HG03378 (cell line): ENCODE measurements around the gene ACTRT2.

Experiments
- ATAC-seq: cut with Tn5 transposase; IDR thresholded peaks from one replicate; pipeline ENCODE4 v1.9.1; 2021; ENCODE audit warnings: mild to moderate bottlenecking, moderate library complexity; ENCODE audit not compliant: unreplicated experiment

The ACTRT2 gene

GRCh38 chr1:3029991-3030662 is 8.9 kb downstream of the ACTRT2 start:
- ATAC-seq = no peak

- ATAC-seq = no peak
Measured at GRCh38 chr1:3030663-3031381, 9.6 kb downstream of the ACTRT2 start.

- no peak for ATAC-seq
Measured at GRCh38 chr1:3031401-3032221, 10.3 kb downstream of the ACTRT2 start.

GRCh38 chr1:3032371-3033039 is 11.2 kb downstream of the ACTRT2 start:
- no peak for ATAC-seq

- no peak for ATAC-seq
Measured at GRCh38 chr1:3033040-3033789, 11.9 kb downstream of the ACTRT2 start.

GRCh38 chr1:3033790-3034090 is 12.5 kb downstream of the ACTRT2 start:
- no peak for ATAC-seq

- ATAC-seq = no peak
Measured at GRCh38 chr1:3034162-3034561, 12.9 kb downstream of the ACTRT2 start.

- no peak for ATAC-seq
Measured at GRCh38 chr1:3034728-3035562, 13.7 kb downstream of the ACTRT2 start.

- no peak for ATAC-seq
Measured at GRCh38 chr1:3035563-3036446, 14.5 kb downstream of the ACTRT2 start.

GRCh38 chr1:3036447-3037280 is 15.4 kb downstream of the ACTRT2 start:
- no peak for ATAC-seq

- no peak for ATAC-seq
Measured at GRCh38 chr1:3037281-3038040, 16.2 kb downstream of the ACTRT2 start.

GRCh38 chr1:3038113-3038551 is 16.9 kb downstream of the ACTRT2 start:
- no peak for ATAC-seq

GRCh38 chr1:3038571-3039181 is 17.4 kb downstream of the ACTRT2 start:
- ATAC-seq = no peak

GRCh38 chr1:3040004-3040403 is 18.7 kb downstream of the ACTRT2 start:
- ATAC-seq = no peak

GRCh38 chr1:3042481-3042880 is 21.2 kb downstream of the ACTRT2 start:
- no peak for ATAC-seq

GRCh38 chr1:3049164-3049563 is 27.9 kb downstream of the ACTRT2 start:
- ATAC-seq = no peak

- ATAC-seq = no peak
Measured at GRCh38 chr1:3049905-3050304, 28.6 kb downstream of the ACTRT2 start.
